ENCODE data around the gene MGMT.

The MGMT gene

DNA sequence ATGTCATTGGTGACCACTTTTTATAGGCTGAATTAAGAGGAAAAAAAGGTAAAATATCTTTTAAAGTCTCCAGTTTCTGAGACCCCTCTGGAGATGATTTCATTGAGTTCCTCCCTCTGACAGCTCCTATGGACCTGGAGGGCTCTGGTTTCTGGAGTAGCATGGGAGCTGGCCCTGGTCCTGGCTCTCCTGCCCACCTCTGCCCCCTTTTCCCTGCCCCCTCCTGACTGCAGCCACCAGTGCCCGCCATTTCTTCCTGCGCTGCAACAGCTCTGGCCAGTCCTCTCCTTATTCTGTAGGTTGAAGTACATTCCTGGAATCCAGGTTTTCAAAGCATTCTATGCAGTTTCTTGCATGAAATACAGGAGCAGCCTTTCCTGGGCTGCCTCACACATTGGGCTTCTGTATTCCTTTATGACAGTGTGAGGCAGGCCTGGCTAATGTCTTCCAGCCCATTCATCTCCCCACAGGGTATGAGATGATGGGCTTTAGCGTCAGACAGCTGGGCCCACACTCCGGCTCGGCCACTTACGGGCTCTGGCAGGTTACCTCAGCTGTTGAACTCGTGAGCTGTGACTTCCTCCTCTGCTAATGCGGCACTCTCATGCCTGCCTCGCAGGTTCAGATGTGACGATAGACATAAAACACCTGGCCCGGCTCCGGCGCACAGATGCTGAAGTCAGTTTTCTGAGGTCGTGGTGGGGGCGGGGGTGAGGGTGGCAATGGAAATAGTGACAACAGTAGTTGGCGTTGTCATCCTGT lies 101.7 kb downstream of the MGMT start:
- no peak for TF ChIP-seq CTCF (IDR thresholded peaks at IDR 0.05; ENCODE audit: insufficient read depth, low read depth, low read length, missing control alignments)
- DNase-seq (ENCODE audit: low read depth) = no peak

DNA sequence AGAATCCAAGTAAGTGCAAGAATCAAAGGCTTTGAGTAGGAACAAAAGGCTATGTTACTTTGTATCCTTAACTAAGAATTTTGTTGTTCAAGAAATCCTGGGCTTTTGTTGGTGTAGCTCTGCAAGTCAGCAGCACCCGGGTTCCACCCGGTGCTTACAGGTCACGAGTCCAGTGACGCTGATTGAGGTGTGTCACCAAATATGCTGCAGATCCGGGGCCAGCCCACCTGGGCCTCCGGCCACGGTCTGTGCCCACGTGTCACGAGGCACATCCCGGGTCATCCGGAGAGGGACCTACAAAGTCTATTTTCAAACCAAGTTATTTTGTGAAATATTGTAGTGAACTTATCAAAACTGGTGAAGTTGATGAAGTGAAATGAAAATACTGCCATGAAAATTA lies 103.1 kb downstream of the MGMT start:
- no peak for TF ChIP-seq CTCF (IDR thresholded peaks at IDR 0.05; ENCODE audit: insufficient read depth, low read depth, low read length, missing control alignments)
- H3K4me3 ChIP-seq (ENCODE audit: low read length) = no peak overlapping the region
- no peak for DNase-seq (ENCODE audit: low read depth)

More for the DNA sequence above, 101.7 kb downstream of the MGMT start:
- no peak overlapping the region for H3K4me3 ChIP-seq (ENCODE audit: low read length)

DNA sequence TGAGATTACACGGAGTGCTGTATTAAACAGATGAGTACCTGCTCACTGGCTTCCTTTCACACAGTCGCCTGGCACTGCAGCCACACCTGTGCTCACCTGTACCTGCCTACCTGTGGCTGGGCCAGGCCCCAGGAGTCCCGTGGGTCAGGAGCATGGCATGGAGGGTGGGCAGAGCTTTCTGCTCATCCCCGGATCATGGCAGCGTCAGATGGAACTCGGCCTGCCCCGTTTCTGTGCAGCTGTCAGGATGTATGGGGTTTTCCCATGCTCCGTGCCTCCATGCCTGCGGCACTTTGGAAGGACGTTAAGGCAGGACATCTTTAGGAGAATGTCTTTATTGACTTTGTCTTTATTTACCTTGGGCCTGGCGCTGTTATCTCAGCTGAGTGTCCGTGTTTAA lies 112.2 kb downstream of the MGMT start:
- TF ChIP-seq CTCF (IDR thresholded peaks at IDR 0.05; ENCODE audit: insufficient read depth, low read depth, low read length, missing control alignments) = no peak
- DNase-seq (ENCODE audit: low read depth) = no peak
- H3K4me3 ChIP-seq (ENCODE audit: low read length) = no peak overlapping the region

- TF ChIP-seq CTCF (IDR thresholded peaks at IDR 0.05; ENCODE audit: insufficient read depth, low read depth, low read length, missing control alignments) = no peak
- no peak for DNase-seq (ENCODE audit: low read depth)
- H3K4me3 ChIP-seq (ENCODE audit: low read length) = no peak overlapping the region
These were observed 113.0 kb downstream of the MGMT start for GRCh38 chr10:129580010-129580409.

DNA sequence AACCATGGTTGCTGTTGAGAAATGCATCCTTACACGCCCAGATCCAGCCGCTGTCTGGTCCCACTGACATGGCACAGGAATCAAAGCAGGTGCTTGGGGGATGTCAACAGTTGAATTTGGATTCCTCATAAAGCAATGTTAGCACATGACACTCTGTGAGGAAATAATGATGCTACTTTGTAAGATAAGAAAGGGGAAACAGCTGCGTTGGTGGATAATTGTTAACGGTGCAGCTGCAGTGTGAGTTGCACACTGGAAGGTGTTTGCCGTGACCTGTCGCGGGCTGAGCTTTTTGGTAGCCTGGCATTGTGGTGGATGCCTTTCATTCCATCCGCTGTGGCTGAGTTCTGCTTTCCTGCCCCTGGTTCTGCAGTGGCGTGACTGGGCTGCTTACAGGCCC lies 113.9 kb downstream of the MGMT start:
- no peak overlapping the region for H3K4me3 ChIP-seq (ENCODE audit: low read length)
- DNase-seq (ENCODE audit: low read depth) = no peak
- no peak for TF ChIP-seq CTCF (IDR thresholded peaks at IDR 0.05; ENCODE audit: insufficient read depth, low read depth, low read length, missing control alignments)

DNA sequence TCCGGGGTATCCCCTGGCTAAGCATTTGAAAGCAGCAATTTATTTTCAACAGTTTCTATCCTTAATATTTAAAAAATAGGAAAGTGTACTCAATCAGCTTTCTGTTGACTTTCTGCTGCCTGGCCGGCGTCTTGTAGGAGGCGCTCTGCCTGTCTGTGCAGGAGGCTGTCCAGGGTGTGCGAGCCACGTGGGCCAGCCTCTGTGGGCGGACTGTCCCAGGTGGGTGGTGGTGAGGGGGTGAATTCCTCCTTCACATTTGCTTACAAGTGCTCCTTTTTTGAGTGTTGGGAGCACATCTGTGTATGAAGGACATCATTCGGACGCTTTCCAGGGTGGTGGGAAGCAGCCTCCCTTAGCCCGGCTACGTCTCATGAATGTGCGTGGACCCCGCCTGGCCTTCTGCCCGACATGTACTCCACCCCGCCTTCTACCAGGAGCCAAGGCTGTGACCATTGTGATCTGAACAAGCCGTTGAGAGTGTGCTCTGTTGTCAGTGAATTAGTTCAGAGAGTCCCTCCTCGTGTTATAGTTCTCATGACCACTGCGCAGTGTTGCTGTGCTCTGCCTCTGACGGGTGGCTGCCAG lies 114.9 kb downstream of the MGMT start:
- no peak for DNase-seq (ENCODE audit: low read depth)
- no peak overlapping the region for H3K4me3 ChIP-seq (ENCODE audit: low read length)
- no peak for TF ChIP-seq CTCF (IDR thresholded peaks at IDR 0.05; ENCODE audit: insufficient read depth, low read depth, low read length, missing control alignments)

GRCh38 chr10:129583831-129584230 lies 116.8 kb downstream of the MGMT start:
- no peak for TF ChIP-seq CTCF (IDR thresholded peaks at IDR 0.05; ENCODE audit: insufficient read depth, low read depth, low read length, missing control alignments)
- H3K4me3 ChIP-seq (ENCODE audit: low read length) = no peak overlapping the region
- DNase-seq (ENCODE audit: low read depth) = no peak
